ENCODE data around the gene RASL11B.

Gene RASL11B

DNA sequence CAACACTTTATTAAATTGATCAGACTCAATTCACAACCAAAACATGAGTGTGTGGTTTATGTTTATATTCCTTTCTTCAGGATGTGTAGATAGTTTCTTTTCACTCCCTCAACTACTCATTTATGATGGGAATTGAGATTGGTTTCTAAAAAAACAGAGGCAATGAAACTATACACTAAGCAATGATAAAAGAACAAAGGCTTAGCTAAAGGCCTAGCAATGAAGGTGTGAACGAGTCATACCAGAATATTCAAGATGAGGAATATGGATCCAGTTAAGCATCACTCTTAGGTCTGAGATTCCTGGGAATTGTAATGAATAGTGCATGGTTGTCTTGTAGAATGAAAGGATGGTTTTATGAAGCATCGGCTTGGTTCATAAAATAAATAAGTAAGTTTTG lies 17.5 kb upstream of the RASL11B start:
- Histone ChIP-seq H3F3A (ENCODE audit: low read depth) (no peaks in the 10 kb centered on the region), H3K4me3 (ENCODE audit: low read length, poor library complexity, severe bottlenecking) (no peak overlapping the region), H3K36me3 (ENCODE audit: insufficient read depth, low read length) (no peaks in the 10 kb centered on the region), H3K4me1 (ENCODE audit: insufficient read depth, low read length, poor library complexity, severe bottlenecking) (no peaks in the 10 kb centered on the region), H3K79me2 (ENCODE audit: insufficient read depth, low read length) (no peaks in the 10 kb centered on the region), H3K27me3 (ENCODE audit: insufficient read depth, low read length, poor library complexity, severe bottlenecking) (no peaks in the 10 kb centered on the region), H3K4me2 (ENCODE audit: low read depth, low read length, poor library complexity, severe bottlenecking) (no peak overlapping the region), H4K20me1 (ENCODE audit: insufficient read depth, low read length, poor library complexity, severe bottlenecking) (no peaks in the 10 kb centered on the region), H3K9ac (ENCODE audit: low read depth, low read length, poor library complexity, severe bottlenecking) (no peak overlapping the region), H2AFZ (ENCODE audit: low read length) (no peak overlapping the region), H3K9me2 (replicated peaks; ENCODE audit: low read depth, low read length) (no peaks in the 10 kb centered on the region), H3K9me3 (ENCODE audit: insufficient read depth, low read depth, low read length) (no peaks in the 10 kb centered on the region)
- TF ChIP-seq EZH2phosphoT487 (IDR thresholded peaks at IDR 0.05; ENCODE audit: borderline replicate concordance): no peak
- TF ChIP-seq, protein P1, sequence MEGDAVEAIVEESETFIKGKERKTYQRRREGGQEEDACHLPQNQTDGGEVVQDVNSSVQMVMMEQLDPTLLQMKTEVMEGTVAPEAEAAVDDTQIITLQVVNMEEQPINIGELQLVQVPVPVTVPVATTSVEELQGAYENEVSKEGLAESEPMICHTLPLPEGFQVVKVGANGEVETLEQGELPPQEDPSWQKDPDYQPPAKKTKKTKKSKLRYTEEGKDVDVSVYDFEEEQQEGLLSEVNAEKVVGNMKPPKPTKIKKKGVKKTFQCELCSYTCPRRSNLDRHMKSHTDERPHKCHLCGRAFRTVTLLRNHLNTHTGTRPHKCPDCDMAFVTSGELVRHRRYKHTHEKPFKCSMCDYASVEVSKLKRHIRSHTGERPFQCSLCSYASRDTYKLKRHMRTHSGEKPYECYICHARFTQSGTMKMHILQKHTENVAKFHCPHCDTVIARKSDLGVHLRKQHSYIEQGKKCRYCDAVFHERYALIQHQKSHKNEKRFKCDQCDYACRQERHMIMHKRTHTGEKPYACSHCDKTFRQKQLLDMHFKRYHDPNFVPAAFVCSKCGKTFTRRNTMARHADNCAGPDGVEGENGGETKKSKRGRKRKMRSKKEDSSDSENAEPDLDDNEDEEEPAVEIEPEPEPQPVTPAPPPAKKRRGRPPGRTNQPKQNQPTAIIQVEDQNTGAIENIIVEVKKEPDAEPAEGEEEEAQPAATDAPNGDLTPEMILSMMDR (conservative IDR thresholded peaks at IDR 0.05; ENCODE audit: low read length): no peak

DNA sequence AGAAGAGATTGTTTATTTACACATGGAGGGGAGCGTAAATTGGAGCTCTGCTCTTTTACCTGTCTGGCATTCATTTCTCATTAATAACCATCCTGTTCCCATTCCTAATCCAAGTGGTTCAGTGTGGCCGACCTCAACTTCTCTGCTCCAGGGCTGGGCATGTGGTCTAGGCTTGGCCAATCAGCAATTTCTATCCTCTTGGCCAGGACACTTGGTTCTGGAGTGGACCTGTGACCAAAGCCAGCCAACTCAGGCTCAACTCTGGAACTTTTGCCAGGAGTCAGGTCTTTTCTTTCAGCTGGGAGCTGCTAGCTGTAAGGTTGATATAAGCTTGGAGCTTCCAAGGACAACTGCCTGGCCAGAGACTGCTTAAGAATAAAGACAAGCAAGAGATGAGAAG lies 15.6 kb upstream of the RASL11B start:
- Histone ChIP-seq H3K36me3 (ENCODE audit: insufficient read depth, low read length) (no peaks in the 10 kb centered on the region), H3K4me1 (ENCODE audit: insufficient read depth, low read length, poor library complexity, severe bottlenecking) (no peaks in the 10 kb centered on the region), H3K4me3 (ENCODE audit: low read length, poor library complexity, severe bottlenecking) (no peak overlapping the region), H3K9me3 (ENCODE audit: insufficient read depth, low read depth, low read length) (no peaks in the 10 kb centered on the region), H3K79me2 (ENCODE audit: insufficient read depth, low read length) (no peaks in the 10 kb centered on the region), H3K9me2 (replicated peaks; ENCODE audit: low read depth, low read length) (no peaks in the 10 kb centered on the region), H3F3A (ENCODE audit: low read depth) (no peaks in the 10 kb centered on the region), H3K9ac (ENCODE audit: low read depth, low read length, poor library complexity, severe bottlenecking) (no peak overlapping the region), H4K20me1 (ENCODE audit: insufficient read depth, low read length, poor library complexity, severe bottlenecking) (no peaks in the 10 kb centered on the region), H2AFZ (ENCODE audit: low read length) (no peak overlapping the region), H3K4me2 (ENCODE audit: low read depth, low read length, poor library complexity, severe bottlenecking) (no peak overlapping the region), H3K27me3 (ENCODE audit: insufficient read depth, low read length, poor library complexity, severe bottlenecking) (no peaks in the 10 kb centered on the region)
- TF ChIP-seq, protein P1 (conservative IDR thresholded peaks at IDR 0.05; ENCODE audit: low read length): no peak
- TF ChIP-seq EZH2phosphoT487 (IDR thresholded peaks at IDR 0.05; ENCODE audit: borderline replicate concordance): no peak

DNA sequence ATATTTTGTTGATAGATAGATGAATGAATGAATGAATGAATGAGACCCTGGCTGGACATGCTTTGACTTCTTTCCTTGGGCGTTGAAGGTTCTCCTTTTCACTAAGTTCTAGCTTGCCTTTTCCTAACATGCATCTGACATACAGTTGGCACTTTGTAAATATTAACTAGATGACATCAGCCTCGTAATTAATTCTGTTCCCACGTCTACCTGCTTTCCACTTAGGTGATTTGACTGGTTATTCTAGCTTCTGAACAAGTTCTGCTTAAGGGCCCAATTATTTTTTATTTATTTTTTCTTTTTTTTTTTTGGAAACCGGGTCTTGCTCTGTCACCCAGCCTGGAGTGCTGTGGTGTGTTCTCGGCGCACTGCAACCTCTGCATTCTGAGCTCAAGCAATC lies 13.9 kb upstream of the RASL11B start:
- H3K4me1 ChIP-seq (ENCODE audit: insufficient read depth, low read length, poor library complexity, severe bottlenecking): no peaks in the 10 kb centered on the region
- H4K20me1 ChIP-seq (ENCODE audit: insufficient read depth, low read length, poor library complexity, severe bottlenecking): no peaks in the 10 kb centered on the region
- no peaks in the 10 kb centered on the region for H3K36me3 ChIP-seq (ENCODE audit: insufficient read depth, low read length)
- no peaks in the 10 kb centered on the region for H3K27me3 ChIP-seq (ENCODE audit: insufficient read depth, low read length, poor library complexity, severe bottlenecking)
- no peak overlapping the region for H2AFZ ChIP-seq (ENCODE audit: low read length)
- no peak overlapping the region for H3K4me3 ChIP-seq (ENCODE audit: low read length, poor library complexity, severe bottlenecking)
- H3K4me2 ChIP-seq (ENCODE audit: low read depth, low read length, poor library complexity, severe bottlenecking): no peak overlapping the region
- H3K9me2 ChIP-seq (replicated peaks; ENCODE audit: low read depth, low read length): no peaks in the 10 kb centered on the region
- TF ChIP-seq, protein P1 (conservative IDR thresholded peaks at IDR 0.05; ENCODE audit: low read length): no peak
- TF ChIP-seq EZH2phosphoT487 (IDR thresholded peaks at IDR 0.05; ENCODE audit: borderline replicate concordance): no peak
- no peaks in the 10 kb centered on the region for H3K9me3 ChIP-seq (ENCODE audit: insufficient read depth, low read depth, low read length)
- H3K79me2 ChIP-seq (ENCODE audit: insufficient read depth, low read length): no peaks in the 10 kb centered on the region
- H3F3A ChIP-seq (ENCODE audit: low read depth): no peaks in the 10 kb centered on the region
- H3K9ac ChIP-seq (ENCODE audit: low read depth, low read length, poor library complexity, severe bottlenecking): no peak overlapping the region

All from Loucy (cell line).